ENCODE data around the gene GFY. TPM values are rescaled to one million over a fixed set of nuclear protein-coding genes. Genes with fewer than 3 reads are reported as not detected.

The GFY gene
- total RNA-seq, 4 donors from 2014 or later, result not detected

- TF ChIP-seq CTCF (IDR thresholded peaks at IDR 0.05), result no peak
- ATAC-seq (ENCODE audit: low FRiP score), result no peak
These were observed 9.9 kb downstream of the GFY start for GRCh38 chr19:49434907-49435583.

GRCh38 chr19:49435670-49436069, 10.5 kb downstream of the GFY start:
- DNase-seq (ENCODE audit: low spot score), result no peak
- TF ChIP-seq CTCF (IDR thresholded peaks at IDR 0.05), result no peak
- no peak for ATAC-seq (ENCODE audit: low FRiP score)

More at GRCh38 chr19:49434907-49435583, 9.9 kb downstream of the GFY start:
- no peak for DNase-seq (ENCODE audit: low spot score)

GRCh38 chr19:49436381-49437017, 11.3 kb downstream of the GFY start:
- DNase-seq (ENCODE audit: low spot score) (no peak), ATAC-seq (ENCODE audit: low FRiP score) (no peak)
- TF ChIP-seq CTCF (IDR thresholded peaks at IDR 0.05), result no peak

- ATAC-seq (ENCODE audit: low FRiP score) (no peak), DNase-seq (ENCODE audit: low spot score) (no peak)
- no peak for TF ChIP-seq CTCF (IDR thresholded peaks at IDR 0.05)
These were observed 12.0 kb downstream of the GFY start for GRCh38 chr19:49437231-49437630.

- no peak for TF ChIP-seq CTCF (IDR thresholded peaks at IDR 0.05)
- no peak for ATAC-seq (ENCODE audit: low FRiP score)
These were observed 13.1 kb downstream of the GFY start for GRCh38 chr19:49438261-49438660.

GRCh38 chr19:49439836-49440235, 14.6 kb downstream of the GFY start:
- no peak for TF ChIP-seq CTCF (IDR thresholded peaks at IDR 0.05)
- ATAC-seq (ENCODE audit: low FRiP score) (no peak), DNase-seq (ENCODE audit: low spot score) (no peak)

More at GRCh38 chr19:49438261-49438660, 13.1 kb downstream of the GFY start:
- no peak for DNase-seq (ENCODE audit: low spot score)
